Esophagus squamous epithelium (tissue), 5 donors: Measurements from ENCODE around the gene FBXO42. TPM values are rescaled to one million over a fixed set of nuclear protein-coding genes. Genes with fewer than 3 reads are reported as not detected.

Experiments used
- DNase-seq: peaks from one replicate; lab custom pipeline; 2025; lab: John Stamatoyannopoulos, UW
- H3K27ac ChIP-seq, 4 donors: fragments of 200-600 bp; sonication (generic); one replicate each; pipeline ENCODE4 v1.5.1; 2016 to 2019; ENCODE audit warnings: mild to moderate bottlenecking in 1 of 4
- H3K27me3 ChIP-seq, 4 donors: fragments of 200-600 bp; sonication (generic); 1 replicate in 3 of 4; 2 replicates in 1 of 4; pipeline versions ENCODE4 v1.5.1 to v1.6.0; 2017 to 2021; ENCODE audit warnings: antibody characterized with exemption in 1 of 4
- H3K36me3 ChIP-seq, 3 donors: fragments of 200-600 bp; sonication (generic); one replicate each; pipeline ENCODE4 v1.5.1; 2016 to 2019
- H3K4me1 ChIP-seq, 3 donors: fragments of 200-600 bp; sonication (generic); one replicate each; pipeline ENCODE4 v1.5.1; 2017 to 2019
- H3K4me3 ChIP-seq, 4 donors: fragments of 200-600 bp; sonication (generic); 1 replicate in 3 of 4; 2 replicates in 1 of 4; pipeline ENCODE4 v1.5.1; 2016 to 2019; ENCODE audit warnings: mild to moderate bottlenecking in 2 of 4, moderate library complexity in 1 of 4
- H3K9me3 ChIP-seq, 3 donors: fragments of 200-600 bp; sonication (generic); one replicate each; pipeline ENCODE4 v1.5.1; 2016 to 2019
- POLR2A ChIP-seq, 4 donors: fragments of 450-650 bp; IDR thresholded peaks; one replicate each; pipeline ENCODE4 v1.6.1; 2017; ENCODE audit warnings: antibody characterized with exemption in 4 of 4, mild to moderate bottlenecking in 4 of 4, moderate library complexity in 3 of 4
- WGBS, 2 donors: methylation state at CpG; one replicate each; pipeline ENCODE4 v1.1.5; 2018; 5-methylcytosine and 5-hydroxymethylcytosine counted together
- intact Hi-C: fragments of 100-400 bp; cut with DNase I; formaldehyde crosslinking; loops from one replicate; pipeline ENCODE4 v1.15.0; 2022
- total RNA-seq, 4 donors: library from RNA; depleted of rRNA; stranded (reverse); fragments of >200 nt; gene quantifications; one replicate each; pipeline ENCODE4 v1.1.0, GENCODE V29; 2016
- TF ChIP-seq, protein P1 (sequence below), 6 experiments: fragments of 450-650 bp in 4 of 6; fragments of 200-600 bp in 2 of 6; sonication (generic) in 2 of 6; IDR thresholded peaks; one replicate each; pipeline ENCODE4 v1.5.1; 2016 to 2019; ENCODE audit warnings: antibody characterized with exemption in 6 of 6, mild to moderate bottlenecking in 4 of 6, moderate library complexity in 4 of 6
- donor health status: DM: yes; HTN: yes; CAD: no.

FBXO42 gene
- total RNA-seq, 4 donors from 2014 or later: 15.9 to 29.0 (median 20.2) TPM

DNA sequence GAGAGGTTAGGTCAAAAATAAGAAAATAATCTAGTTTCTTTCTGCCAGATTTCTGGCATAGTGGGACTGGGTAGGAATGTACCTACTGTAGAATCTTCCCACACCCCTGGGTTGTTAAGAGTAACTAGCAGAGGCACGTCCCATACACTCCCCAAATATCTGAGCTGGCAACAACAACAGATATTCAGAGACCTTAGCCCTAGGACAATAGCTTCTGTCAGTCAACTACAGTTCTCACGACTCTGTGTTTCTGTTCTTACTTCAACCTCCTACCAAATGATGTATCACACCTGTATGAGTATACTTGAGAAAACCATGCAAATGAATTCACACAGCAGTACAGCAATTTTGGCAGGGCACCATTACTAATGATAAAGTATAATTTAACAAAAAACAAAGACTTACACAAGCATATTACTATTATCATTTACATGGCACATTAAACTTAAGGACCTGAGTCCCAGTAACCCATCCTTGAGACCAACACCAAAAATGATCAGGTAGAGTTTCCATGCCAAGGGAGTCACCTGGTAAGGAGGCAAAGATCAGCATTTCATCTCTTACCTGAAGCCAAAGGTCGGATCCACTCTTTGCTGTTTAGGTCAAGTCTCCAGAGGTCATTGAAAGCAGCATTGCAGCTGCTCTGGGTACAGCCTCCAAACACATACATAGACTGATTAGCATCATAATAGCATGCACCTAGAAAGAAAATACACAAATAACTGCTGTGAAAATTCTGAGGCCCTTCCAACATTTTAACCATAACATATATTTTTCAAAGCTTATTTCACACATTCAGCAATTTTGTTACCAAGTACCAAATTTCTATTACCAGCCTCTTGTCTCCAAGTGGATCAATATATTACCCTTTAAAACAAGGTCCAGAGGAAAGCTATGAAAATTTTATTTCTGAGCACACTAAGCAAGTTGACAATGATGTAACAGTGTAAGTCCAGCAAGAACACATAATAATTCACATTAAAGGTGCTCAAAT, 57.8 kb downstream of the FBXO42 start:
- H3K27me3 ChIP-seq: no peaks in the 10 kb centered on the region
- intact Hi-C loops: no loop called here
- DNase-seq: no peak
- 46 to 50% methylated on average over 3 of the region's 3 CpGs for WGBS, 2 donors
- H3K4me1 ChIP-seq: peaks cover 6 to 77% (median 43%) of the 10 kb centered on the region in 3 donors
- peak overlapping the region; percentile 74 to 87 (median 79) for H3K27ac ChIP-seq
- TF ChIP-seq, protein P1, sequence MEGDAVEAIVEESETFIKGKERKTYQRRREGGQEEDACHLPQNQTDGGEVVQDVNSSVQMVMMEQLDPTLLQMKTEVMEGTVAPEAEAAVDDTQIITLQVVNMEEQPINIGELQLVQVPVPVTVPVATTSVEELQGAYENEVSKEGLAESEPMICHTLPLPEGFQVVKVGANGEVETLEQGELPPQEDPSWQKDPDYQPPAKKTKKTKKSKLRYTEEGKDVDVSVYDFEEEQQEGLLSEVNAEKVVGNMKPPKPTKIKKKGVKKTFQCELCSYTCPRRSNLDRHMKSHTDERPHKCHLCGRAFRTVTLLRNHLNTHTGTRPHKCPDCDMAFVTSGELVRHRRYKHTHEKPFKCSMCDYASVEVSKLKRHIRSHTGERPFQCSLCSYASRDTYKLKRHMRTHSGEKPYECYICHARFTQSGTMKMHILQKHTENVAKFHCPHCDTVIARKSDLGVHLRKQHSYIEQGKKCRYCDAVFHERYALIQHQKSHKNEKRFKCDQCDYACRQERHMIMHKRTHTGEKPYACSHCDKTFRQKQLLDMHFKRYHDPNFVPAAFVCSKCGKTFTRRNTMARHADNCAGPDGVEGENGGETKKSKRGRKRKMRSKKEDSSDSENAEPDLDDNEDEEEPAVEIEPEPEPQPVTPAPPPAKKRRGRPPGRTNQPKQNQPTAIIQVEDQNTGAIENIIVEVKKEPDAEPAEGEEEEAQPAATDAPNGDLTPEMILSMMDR (IDR thresholded peaks at IDR 0.05): no peak
- no peak for TF ChIP-seq POLR2A (IDR thresholded peaks at IDR 0.05)
- no peak overlapping the region for H3K4me3 ChIP-seq
- peaks cover 0 to 58% (median 4%) of the 10 kb centered on the region in 3 donors for H3K36me3 ChIP-seq
- H3K9me3 ChIP-seq: no peaks in the 10 kb centered on the region

DNA sequence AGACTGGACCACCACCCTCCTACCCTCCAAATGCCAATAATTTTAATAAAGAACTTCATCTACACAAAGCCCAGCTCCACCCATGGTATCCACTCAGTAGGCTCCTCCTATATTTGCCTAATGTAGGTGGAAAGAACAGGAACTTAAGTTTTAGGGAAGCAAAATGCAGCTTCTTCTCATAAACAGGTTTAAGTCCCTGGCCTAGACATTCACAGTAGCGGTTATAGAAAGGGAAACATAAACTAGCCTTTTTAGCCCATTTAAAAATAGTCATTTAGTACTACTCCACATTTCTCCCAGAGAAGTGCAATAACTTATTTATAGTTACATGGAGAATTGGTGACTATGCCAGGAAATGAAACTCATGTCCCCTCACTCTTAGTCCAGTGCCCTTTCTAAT, 58.7 kb downstream of the FBXO42 start:
- peak overlapping the region; percentile 74 to 87 (median 79) for H3K27ac ChIP-seq
- intact Hi-C loops: no loop called here
- no peak overlapping the region for H3K4me3 ChIP-seq
- no peaks in the 10 kb centered on the region for H3K9me3 ChIP-seq
- no peak for DNase-seq
- 50 to 67% methylated on average over 1 of the region's 1 CpG for WGBS, 2 donors
- peaks cover 0 to 67% (median 4%) of the 10 kb centered on the region in 3 donors for H3K36me3 ChIP-seq
- H3K27me3 ChIP-seq: no peaks in the 10 kb centered on the region
- TF ChIP-seq POLR2A (IDR thresholded peaks at IDR 0.05): no peak
- TF ChIP-seq, protein P1 (IDR thresholded peaks at IDR 0.05): no peak
- H3K4me1 ChIP-seq: peaks cover 6 to 67% (median 35%) of the 10 kb centered on the region in 3 donors

DNA sequence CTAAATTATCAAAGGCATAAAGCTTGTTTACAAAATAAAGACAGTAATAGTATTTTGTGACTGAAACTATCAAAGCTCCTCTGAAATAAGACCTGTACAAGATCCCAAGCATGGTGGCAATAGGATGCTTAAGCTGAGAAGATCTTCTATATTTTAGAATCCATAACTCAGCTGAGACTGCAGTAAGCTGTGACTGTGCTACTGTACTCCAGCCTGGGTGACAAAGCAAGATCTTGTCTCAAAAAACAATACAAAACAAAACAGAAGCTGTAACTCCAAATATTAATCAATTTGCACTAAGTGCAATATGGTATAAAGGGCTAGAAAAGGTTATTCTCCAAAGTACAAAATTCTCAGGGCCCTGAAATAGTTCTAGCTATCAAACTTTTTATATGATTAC, 59.5 kb downstream of the FBXO42 start:
- intact Hi-C loops: no loop called here
- no peak for TF ChIP-seq POLR2A (IDR thresholded peaks at IDR 0.05)
- TF ChIP-seq, protein P1 (IDR thresholded peaks at IDR 0.05): no peak
- Histone ChIP-seq H3K9me3 (no peaks in the 10 kb centered on the region), H3K4me3 (no peak overlapping the region), H3K27me3 (no peaks in the 10 kb centered on the region), H3K36me3 (peaks cover 0 to 75% (median 4%) of the 10 kb centered on the region in 3 donors), H3K4me1 (peaks cover 6 to 62% (median 28%) of the 10 kb centered on the region in 3 donors), H3K27ac (peak overlapping the region; percentile 74 to 87 (median 79))
- DNase-seq: no peak

DNA sequence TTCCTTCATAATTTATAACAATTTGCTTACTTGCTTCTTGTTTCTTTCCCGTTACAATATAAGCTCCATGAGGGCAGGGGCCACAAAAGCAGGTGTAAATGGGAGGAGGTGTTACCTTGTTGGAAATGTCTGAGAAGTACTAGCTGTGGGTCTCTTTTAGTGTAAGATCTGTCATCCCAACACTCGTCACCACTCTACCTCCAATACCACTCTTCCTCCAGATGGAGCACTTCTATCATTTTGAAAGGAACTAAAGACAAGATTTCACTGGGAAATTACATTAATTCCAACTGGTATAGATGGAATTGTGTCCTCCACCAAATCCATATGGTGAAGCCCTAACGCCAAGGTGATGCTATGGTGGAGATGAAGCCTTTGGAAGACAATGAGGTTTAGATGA, 62.3 kb downstream of the FBXO42 start:
- H3K9me3 ChIP-seq: no peaks in the 10 kb centered on the region
- intact Hi-C loops: no loop called here
- DNase-seq: no peak
- H3K4me3 ChIP-seq: no peak overlapping the region
- WGBS, 2 donors: 90 to 93% methylated on average over 3 of the region's 3 CpGs
- H3K27me3 ChIP-seq: no peaks in the 10 kb centered on the region
- peaks cover 5 to 57% (median 27%) of the 10 kb centered on the region in 3 donors for H3K4me1 ChIP-seq
- TF ChIP-seq, protein P1 (IDR thresholded peaks at IDR 0.05): no peak
- TF ChIP-seq POLR2A (IDR thresholded peaks at IDR 0.05): no peak
- peaks cover 0 to 85% (median 4%) of the 10 kb centered on the region in 3 donors for H3K36me3 ChIP-seq
- no peak overlapping the region for H3K27ac ChIP-seq

DNA sequence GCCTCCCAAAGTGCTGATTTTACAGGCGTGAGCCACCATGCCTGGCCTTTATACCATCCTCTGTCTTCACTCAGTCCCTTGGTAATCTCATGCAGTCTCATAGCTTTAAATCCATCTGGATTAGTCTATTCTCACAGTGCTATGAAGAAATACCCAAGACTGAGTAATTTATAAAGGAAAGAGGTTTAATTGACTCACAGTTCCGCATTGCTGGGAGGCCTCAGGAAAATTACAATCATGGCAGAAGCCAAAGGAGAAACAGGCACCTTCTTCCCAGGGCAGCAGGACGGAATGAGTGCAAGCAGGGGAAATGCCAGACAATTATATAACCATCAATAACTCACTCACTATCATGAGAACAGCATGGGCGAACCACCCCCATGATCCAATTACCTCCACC, 66.2 kb downstream of the FBXO42 start:
- H3K9me3 ChIP-seq: no peaks in the 10 kb centered on the region
- intact Hi-C loops: no loop called here
- DNase-seq: no peak
- TF ChIP-seq, protein P1 (IDR thresholded peaks at IDR 0.05): no peak
- TF ChIP-seq POLR2A (IDR thresholded peaks at IDR 0.05): no peak
- H3K27me3 ChIP-seq: no peaks in the 10 kb centered on the region
- H3K4me1 ChIP-seq: peaks cover 0 to 36% (median 0%) of the 10 kb centered on the region in 3 donors
- H3K27ac ChIP-seq: peak overlapping the region; percentile 25 to 73 (median 50)
- 69 to 72% methylated on average over 4 of the region's 4 CpGs for WGBS, 2 donors
- no peak overlapping the region for H3K4me3 ChIP-seq
- H3K36me3 ChIP-seq: peaks cover 0 to 80% (median 4%) of the 10 kb centered on the region in 3 donors
